Measurements from ENCODE around the gene TUB. TPM values are rescaled to one million over a fixed set of nuclear protein-coding genes. Genes with fewer than 3 reads are reported as not detected.
A peak's percentile ranks its signal among the peaks of the same experiment; 100 is the strongest.

Gene TUB, protein sequence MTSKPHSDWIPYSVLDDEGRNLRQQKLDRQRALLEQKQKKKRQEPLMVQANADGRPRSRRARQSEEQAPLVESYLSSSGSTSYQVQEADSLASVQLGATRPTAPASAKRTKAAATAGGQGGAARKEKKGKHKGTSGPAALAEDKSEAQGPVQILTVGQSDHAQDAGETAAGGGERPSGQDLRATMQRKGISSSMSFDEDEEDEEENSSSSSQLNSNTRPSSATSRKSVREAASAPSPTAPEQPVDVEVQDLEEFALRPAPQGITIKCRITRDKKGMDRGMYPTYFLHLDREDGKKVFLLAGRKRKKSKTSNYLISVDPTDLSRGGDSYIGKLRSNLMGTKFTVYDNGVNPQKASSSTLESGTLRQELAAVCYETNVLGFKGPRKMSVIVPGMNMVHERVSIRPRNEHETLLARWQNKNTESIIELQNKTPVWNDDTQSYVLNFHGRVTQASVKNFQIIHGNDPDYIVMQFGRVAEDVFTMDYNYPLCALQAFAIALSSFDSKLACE
- under 1 TPM; 0.19 to 0.34 TPM for total RNA-seq

DNA sequence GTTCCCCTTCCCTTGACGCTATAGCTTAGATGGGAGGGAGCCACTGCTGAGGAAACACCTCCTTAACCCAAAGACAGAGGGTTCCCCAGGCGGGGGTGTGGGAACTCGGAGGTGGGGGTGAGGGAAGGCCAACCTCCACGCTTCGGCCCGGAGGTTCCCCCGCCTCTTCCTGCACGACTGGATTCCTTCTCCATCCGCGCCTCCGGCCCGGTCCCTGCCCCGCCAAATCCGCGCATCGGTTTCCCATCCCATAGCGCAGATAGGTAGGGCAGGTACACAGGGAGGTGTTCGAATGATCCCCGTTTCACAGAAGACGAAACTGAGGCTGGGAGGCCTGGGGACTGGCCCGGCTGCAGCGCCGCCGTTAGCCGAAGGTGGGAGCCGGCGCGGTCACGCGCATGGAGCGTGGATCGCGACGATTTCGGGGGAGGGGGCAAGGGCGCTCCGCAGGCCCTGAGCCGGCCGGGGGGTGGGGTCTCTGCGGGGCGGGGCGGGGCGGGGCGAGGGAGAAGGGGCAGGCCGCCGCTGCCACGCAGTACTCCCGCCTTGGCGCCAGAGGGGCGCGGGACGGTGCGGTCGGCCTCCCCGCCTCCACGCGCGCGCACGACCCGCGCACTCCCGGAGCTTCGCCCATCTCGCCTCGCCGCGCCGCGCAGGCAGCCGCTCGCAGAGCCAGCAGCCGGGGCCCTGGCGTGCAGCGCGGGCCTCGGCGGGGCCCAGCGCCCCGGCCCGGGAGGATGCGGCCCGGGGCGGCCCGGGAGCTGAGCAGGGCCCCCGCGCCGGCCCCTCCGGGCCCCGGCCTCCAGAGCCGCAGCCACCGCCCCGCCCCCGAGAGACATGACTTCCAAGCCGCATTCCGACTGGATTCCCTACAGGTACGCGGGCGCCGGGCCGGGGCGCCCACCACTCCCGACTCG is at the start of gene TUB:
Gene TUB (plus strand): TSS at position 538 of the 917 bp plus-strand sequence. CDS start 300 bp downstream, at position 838.
- Mint-ChIP-seq H3K27ac (no peak within 1 kb of the TSS), H3K27me3 (peaks cover 51% of the 10 kb centered on the region), H3K36me3 (no peaks in the 10 kb centered on the region), H3K9me3 (no peaks in the 10 kb centered on the region), H3K4me3 (peak within 1 kb of the TSS; percentile 53), H3K4me1 (no peaks in the 10 kb centered on the region)
- DNase-seq = peak; percentile 32

GRCh38 chr11:8031248-8032115 is 49.5 kb upstream of the TUB start:
- H3K4me3 Mint-ChIP-seq = no peak overlapping the region
- no peaks in the 10 kb centered on the region for H3K36me3 Mint-ChIP-seq
- peaks cover 33% of the 10 kb centered on the region for H3K27me3 Mint-ChIP-seq
- DNase-seq = no peak
- peaks cover 3% of the 10 kb centered on the region for H3K4me1 Mint-ChIP-seq
- H3K9me3 Mint-ChIP-seq = no peaks in the 10 kb centered on the region
- H3K27ac Mint-ChIP-seq = no peak overlapping the region

DNA sequence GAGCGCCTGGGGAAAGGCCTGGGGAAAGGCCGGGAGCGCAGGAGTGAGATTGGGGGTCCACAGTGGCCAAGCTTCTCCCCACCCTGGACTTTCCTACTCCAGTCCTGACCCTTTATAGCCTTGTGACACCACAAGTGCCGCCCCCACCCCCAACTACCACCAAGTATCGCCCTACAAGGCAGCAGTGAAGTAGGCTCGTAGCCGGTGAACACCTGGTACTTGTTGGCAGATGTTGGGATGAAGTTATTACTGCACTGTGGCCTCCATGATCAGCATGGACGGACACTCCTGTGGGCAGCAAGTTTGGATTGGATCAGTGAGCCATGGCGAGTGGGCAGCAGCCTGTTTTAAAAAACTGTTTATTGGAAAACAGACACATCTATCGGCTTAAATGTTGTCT is 48.9 kb upstream of the TUB start:
- H3K27ac Mint-ChIP-seq = no peak overlapping the region
- H3K9me3 Mint-ChIP-seq = no peaks in the 10 kb centered on the region
- no peaks in the 10 kb centered on the region for H3K36me3 Mint-ChIP-seq
- no peak for DNase-seq
- peaks cover 3% of the 10 kb centered on the region for H3K4me1 Mint-ChIP-seq
- peaks cover 33% of the 10 kb centered on the region for H3K27me3 Mint-ChIP-seq
- H3K4me3 Mint-ChIP-seq = no peak overlapping the region

GRCh38 chr11:8032576-8033304 is 48.3 kb upstream of the TUB start:
- no peak for DNase-seq
- peaks cover 3% of the 10 kb centered on the region for H3K4me1 Mint-ChIP-seq
- peaks cover 33% of the 10 kb centered on the region for H3K27me3 Mint-ChIP-seq
- H3K4me3 Mint-ChIP-seq = no peak overlapping the region
- H3K9me3 Mint-ChIP-seq = no peaks in the 10 kb centered on the region
- H3K27ac Mint-ChIP-seq = no peak overlapping the region
- H3K36me3 Mint-ChIP-seq = no peaks in the 10 kb centered on the region

GRCh38 chr11:8033305-8034105 is 47.5 kb upstream of the TUB start:
- Mint-ChIP-seq H3K4me3 (no peak overlapping the region), H3K9me3 (no peaks in the 10 kb centered on the region), H3K27me3 (peaks cover 29% of the 10 kb centered on the region), H3K4me1 (peaks cover 3% of the 10 kb centered on the region), H3K36me3 (no peaks in the 10 kb centered on the region), H3K27ac (no peak overlapping the region)
- DNase-seq = peak; percentile 49

DNA sequence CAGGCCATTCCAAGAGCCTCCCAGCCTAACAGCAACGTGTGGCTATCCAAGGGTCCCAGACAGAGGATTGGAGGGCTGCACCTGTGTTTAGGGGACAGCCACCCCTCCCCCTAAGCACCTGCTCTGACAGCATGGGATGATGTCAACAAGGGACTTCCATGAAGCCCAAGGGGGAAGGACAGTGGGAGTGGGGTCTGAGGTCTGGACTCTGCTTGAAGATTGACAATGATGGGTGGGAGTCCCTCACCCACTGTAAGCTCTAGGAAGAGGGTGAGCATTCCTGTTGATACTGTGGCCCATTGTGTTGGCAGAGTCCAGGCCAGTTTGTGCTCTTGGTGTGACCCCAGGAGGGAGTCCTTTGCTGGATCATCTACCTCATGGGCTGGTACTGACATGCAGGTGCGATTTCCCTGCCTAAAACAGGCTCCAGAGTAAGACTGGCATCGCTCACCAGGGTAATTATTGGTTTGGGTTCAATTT is 46.9 kb upstream of the TUB start:
- Mint-ChIP-seq H3K36me3 (no peaks in the 10 kb centered on the region), H3K27ac (no peak overlapping the region), H3K4me3 (no peak overlapping the region), H3K27me3 (peaks cover 27% of the 10 kb centered on the region), H3K4me1 (peaks cover 3% of the 10 kb centered on the region), H3K9me3 (no peaks in the 10 kb centered on the region)
- DNase-seq = no peak

DNA sequence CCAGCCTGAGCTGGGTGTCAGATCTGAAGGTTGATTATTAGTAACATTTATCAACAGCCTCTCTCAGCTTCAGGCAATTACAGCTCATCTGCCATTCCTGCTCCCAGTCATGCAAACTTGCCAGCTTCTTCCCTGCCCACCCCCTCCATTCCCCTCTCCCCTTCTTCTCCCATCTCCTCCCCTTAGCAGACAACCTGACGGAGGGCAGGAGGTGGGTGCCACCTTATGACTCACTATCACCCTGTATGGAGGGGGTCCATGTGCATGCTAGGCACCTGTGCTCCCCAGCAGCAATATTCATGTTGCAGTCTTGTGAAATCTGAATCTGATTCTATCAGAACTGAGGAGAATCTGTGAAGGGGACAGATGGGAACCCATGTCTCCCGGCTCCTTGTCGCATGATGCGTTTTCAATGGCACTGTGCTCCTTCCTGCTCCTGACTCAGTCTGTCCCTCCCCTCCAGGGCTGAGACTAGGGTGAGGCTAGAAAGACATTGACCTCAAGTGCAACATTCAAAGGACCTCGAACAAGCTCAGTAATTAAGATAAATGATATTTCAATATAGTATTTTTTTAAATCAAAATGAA is 46.3 kb upstream of the TUB start:
- Mint-ChIP-seq H3K36me3 (no peaks in the 10 kb centered on the region), H3K9me3 (no peaks in the 10 kb centered on the region), H3K27ac (no peak overlapping the region), H3K4me3 (no peak overlapping the region), H3K4me1 (peaks cover 3% of the 10 kb centered on the region), H3K27me3 (peaks cover 28% of the 10 kb centered on the region)
- no peak for DNase-seq

GRCh38 chr11:8035200-8035855 is 45.7 kb upstream of the TUB start:
- Mint-ChIP-seq H3K36me3 (no peaks in the 10 kb centered on the region), H3K27me3 (peaks cover 25% of the 10 kb centered on the region), H3K4me1 (peaks cover 3% of the 10 kb centered on the region), H3K4me3 (no peak overlapping the region), H3K9me3 (no peaks in the 10 kb centered on the region), H3K27ac (no peak overlapping the region)
- DNase-seq = no peak

DNA sequence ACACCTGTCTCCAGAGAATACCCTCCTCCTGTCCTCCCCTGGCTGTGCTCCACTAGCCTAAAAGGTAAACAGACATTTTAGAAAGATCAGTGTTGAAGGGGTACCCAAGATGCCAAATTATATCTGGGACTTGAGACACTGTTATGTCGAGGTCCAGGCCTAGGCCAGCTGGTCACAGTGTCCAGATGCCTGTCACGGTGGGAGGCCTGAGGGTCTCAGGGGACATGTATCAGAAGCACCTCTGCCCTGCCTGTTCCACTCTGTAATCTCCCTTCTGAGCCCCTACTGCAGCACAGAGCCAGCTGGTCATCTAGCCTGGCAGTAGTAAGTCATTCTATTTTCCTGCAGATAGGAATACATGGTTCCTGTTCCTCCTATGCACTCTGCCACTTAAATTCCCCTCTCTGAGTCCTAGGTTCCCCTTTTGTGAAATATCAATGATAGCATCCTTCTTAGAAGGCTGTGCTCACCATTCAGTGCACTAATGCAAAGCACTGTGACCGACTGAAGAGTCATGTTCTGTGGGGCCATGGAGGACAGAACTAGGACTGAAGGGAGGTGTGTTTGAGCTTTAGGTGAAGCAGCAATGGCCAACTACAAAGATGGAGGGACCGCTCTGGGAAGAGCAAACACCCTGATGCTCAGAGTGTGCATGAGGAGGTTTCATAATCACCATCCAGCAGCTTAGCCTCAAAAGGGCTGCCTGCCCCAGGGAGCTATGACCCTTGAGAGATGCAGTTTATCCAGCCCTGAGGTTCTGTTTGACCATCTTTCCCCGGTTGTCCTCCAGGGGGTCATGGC is 44.8 kb upstream of the TUB start:
- no peak for DNase-seq

GRCh38 chr11:8036986-8037385 is 44.0 kb upstream of the TUB start:
- Mint-ChIP-seq H3K36me3 (no peaks in the 10 kb centered on the region), H3K4me1 (peaks cover 3% of the 10 kb centered on the region), H3K9me3 (no peaks in the 10 kb centered on the region), H3K27me3 (peaks cover 19% of the 10 kb centered on the region), H3K27ac (no peak overlapping the region), H3K4me3 (no peak overlapping the region)
- DNase-seq = no peak

More for the DNA sequence above, 44.8 kb upstream of the TUB start:
- Mint-ChIP-seq H3K36me3 (no peaks in the 10 kb centered on the region), H3K9me3 (no peaks in the 10 kb centered on the region), H3K27ac (no peak overlapping the region), H3K27me3 (peaks cover 21% of the 10 kb centered on the region), H3K4me1 (peaks cover 3% of the 10 kb centered on the region), H3K4me3 (no peak overlapping the region)

DNA sequence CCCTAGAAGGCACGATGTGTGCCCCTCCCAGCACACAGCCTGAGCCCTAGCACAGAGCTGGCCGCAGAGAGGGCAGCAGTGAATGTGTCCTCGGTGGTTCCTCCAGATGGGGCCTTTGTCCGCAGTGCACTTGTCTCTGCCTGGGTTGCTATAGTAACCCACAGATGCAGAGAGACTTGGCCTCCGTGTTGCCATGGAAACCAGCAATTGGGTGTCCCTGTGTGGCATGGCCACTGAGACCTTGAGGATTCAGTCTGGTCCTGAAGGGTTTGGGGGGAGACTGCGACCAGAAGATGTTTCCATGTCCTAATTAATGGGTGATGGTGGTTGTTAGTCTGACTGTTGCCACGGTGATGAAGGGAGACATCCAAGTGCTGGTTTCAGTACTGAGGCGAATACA is 42.6 kb upstream of the TUB start:
- Mint-ChIP-seq H3K27me3 (peaks cover 12% of the 10 kb centered on the region), H3K4me3 (no peak overlapping the region), H3K36me3 (no peaks in the 10 kb centered on the region), H3K9me3 (no peaks in the 10 kb centered on the region), H3K27ac (no peak overlapping the region), H3K4me1 (no peaks in the 10 kb centered on the region)
- no peak for DNase-seq

Data from activated naive CD8-positive, alpha-beta T cell treated with anti-CD3 and anti-CD28 coated beads for 36 hours (primary cell).